ENCODE data around the gene GPC1. TPM values are rescaled to one million over a fixed set of nuclear protein-coding genes. Genes with fewer than 3 reads are reported as not detected.
A peak's percentile ranks its signal among the peaks of the same experiment; 100 is the strongest.

Gene GPC1
- total RNA-seq, 3 donors from 2014 or later: 13.8 to 56.3 (median 21.0) TPM

DNA sequence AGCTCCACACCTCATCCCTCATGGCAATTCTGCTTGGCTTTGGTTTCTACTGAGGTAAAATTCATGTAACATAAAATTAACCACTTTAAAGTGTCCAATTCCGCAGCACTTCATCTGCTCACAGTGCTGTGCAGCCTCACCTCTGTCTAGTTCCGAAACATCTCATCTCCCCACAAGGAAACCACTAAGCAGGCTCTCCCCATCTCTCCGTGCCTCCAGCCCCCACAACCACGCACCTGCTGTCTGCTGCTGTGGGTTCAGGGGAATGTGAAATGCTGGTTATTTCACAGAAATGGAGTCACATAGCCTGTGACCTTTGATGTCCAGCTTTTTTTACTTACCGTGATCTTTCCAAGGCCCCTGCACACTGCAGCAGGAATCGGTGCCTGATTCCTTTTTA, 7.7 kb upstream of the GPC1 start:
- no peaks in the 10 kb centered on the region for H3K27me3 ChIP-seq
- TF ChIP-seq POLR2A (IDR thresholded peaks at IDR 0.05): no peak
- TF ChIP-seq, protein P1, sequence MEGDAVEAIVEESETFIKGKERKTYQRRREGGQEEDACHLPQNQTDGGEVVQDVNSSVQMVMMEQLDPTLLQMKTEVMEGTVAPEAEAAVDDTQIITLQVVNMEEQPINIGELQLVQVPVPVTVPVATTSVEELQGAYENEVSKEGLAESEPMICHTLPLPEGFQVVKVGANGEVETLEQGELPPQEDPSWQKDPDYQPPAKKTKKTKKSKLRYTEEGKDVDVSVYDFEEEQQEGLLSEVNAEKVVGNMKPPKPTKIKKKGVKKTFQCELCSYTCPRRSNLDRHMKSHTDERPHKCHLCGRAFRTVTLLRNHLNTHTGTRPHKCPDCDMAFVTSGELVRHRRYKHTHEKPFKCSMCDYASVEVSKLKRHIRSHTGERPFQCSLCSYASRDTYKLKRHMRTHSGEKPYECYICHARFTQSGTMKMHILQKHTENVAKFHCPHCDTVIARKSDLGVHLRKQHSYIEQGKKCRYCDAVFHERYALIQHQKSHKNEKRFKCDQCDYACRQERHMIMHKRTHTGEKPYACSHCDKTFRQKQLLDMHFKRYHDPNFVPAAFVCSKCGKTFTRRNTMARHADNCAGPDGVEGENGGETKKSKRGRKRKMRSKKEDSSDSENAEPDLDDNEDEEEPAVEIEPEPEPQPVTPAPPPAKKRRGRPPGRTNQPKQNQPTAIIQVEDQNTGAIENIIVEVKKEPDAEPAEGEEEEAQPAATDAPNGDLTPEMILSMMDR (IDR thresholded peaks at IDR 0.05): no peak
- TF ChIP-seq POLR2AphosphoS5 (IDR thresholded peaks at IDR 0.05): no peak
- peaks cover 0 to 4% of the 10 kb centered on the region in 2 donors for H3K9me3 ChIP-seq
- no peaks in the 10 kb centered on the region for H3K36me3 ChIP-seq
- DNase-seq (ENCODE audit: low spot score in 2 of 2): no peak
- intact Hi-C loops (cut with DNase I; ENCODE audit: low total_unique reads): no loop called here
- no peak overlapping the region for H3K4me3 ChIP-seq
- H3K27ac ChIP-seq: no peak overlapping the region
- H3K4me1 ChIP-seq: no peaks in the 10 kb centered on the region

DNA sequence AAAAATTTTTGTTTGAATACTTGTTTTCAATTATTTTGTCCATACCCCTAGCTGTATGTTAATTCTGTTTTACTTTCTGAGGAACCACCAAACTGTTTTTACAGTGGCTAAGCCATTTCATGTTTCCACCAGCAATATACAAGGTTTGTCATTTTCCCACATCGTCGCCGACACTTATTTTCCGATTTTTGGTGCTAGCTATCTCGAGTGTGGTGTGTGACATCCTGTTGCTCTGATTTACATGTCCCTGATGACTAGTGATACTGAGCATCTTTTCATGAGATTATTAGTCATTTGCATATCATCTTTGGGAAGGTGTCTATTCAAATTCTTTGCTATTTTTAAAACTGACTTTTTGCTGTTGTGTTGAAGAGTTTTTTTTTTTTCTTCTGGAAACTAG, 7.2 kb upstream of the GPC1 start:
- TF ChIP-seq POLR2AphosphoS5 (IDR thresholded peaks at IDR 0.05) (no peak), POLR2A (IDR thresholded peaks at IDR 0.05) (no peak)
- TF ChIP-seq, protein P1 (IDR thresholded peaks at IDR 0.05): no peak
- no peaks in the 10 kb centered on the region for H3K27me3 ChIP-seq
- H3K27ac ChIP-seq: no peak overlapping the region
- intact Hi-C loops (cut with DNase I; ENCODE audit: low total_unique reads): no loop called here
- H3K36me3 ChIP-seq: no peaks in the 10 kb centered on the region
- no peaks in the 10 kb centered on the region for H3K4me1 ChIP-seq
- no peak for DNase-seq (ENCODE audit: low spot score in 2 of 2)
- peaks cover 0 to 4% of the 10 kb centered on the region in 2 donors for H3K9me3 ChIP-seq
- no peak overlapping the region for H3K4me3 ChIP-seq

DNA sequence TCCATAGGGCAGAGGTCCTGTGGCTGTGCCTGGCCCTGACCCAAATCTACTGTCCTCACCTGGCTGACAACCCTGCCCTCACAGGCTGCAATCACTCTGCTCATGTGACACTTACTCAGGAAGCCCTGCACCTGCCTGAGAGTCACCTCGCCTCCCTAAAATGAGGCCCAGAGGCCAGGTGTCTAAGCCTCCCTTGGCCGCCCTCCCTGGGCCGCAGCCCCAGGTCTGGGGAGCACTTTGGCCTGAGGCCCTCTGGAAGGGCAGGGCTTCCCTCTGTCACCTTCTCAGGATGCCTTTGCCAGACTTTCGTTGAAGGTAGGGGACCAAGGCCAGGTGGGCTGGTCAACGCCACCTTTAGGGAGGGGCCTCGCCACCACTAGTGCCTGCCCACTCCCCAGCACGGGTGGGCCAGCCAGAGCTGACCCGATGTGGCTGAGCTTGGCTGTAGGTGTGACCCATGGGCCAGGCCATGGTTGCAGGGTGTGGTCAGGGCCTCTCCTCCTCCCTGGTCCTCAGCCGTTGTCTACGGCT, 6.1 kb upstream of the GPC1 start:
- TF ChIP-seq, protein P1 (IDR thresholded peaks at IDR 0.05): no peak
- no peak for TF ChIP-seq POLR2AphosphoS5 (IDR thresholded peaks at IDR 0.05)
- TF ChIP-seq POLR2A (IDR thresholded peaks at IDR 0.05): no peak
- Histone ChIP-seq H3K36me3 (no peaks in the 10 kb centered on the region), H3K4me1 (no peaks in the 10 kb centered on the region), H3K27ac (no peak overlapping the region), H3K9me3 (peaks cover 0 to 4% of the 10 kb centered on the region in 2 donors), H3K27me3 (no peaks in the 10 kb centered on the region), H3K4me3 (no peak overlapping the region)
- DNase-seq (ENCODE audit: low spot score in 2 of 2): peak in 1 of 2 donors; percentile 42
- intact Hi-C loops (cut with DNase I; ENCODE audit: low total_unique reads): no loop called here

DNA sequence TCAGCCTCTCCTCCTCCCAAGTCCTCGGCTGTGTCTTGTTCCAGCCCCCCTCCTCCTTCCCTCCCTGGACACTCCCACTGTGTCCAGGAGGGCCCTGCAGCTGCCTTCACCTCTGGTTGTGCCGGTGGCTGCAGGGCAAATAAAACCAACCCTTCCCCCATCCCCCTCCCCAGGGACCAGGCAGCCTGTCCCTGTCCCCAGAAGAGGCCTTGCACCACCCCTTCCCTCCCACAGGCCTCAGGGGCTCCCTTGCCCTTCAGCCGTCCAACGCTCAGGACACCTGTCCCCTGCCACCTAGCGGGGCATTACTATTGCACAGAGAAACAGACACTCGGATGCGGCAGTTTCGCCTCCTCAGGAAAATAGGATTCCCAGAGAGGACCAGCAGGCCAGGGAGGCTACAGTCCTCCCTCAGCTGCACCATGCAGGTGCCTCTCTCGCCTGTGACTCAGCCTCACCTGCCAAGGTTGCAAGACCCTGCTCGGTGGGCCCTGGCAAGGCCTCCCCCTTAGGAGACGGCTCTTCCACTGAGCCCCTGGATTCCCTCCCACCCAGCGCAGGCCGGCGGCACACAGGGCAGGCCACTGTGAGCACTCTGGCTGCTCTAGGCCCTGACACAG, 5.5 kb upstream of the GPC1 start:
- intact Hi-C loops (cut with DNase I; ENCODE audit: low total_unique reads): no loop called here
- TF ChIP-seq, protein P1 (IDR thresholded peaks at IDR 0.05): no peak
- no peak for DNase-seq (ENCODE audit: low spot score in 2 of 2)

DNA sequence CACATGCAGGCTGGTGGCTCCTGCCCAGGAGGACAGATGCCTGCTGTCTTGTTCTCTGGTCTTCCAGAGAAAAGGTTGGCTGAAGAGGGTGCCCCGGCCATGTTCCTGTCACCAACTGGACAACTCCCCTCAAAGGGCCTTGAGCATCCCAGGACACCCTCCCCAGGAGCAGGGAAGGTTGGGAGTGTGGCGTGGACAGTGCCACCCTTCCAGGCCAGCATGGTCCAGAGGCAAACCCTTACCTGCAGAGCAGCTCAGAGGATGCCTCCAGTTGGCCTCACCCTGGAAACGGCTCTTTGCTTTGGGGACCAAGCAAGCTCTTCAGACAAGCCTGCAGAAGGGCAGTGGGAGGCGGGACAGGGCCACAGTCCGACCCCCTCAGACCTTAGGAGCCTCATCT, 4.9 kb upstream of the GPC1 start:
- intact Hi-C loops (cut with DNase I; ENCODE audit: low total_unique reads): no loop called here
- H3K9me3 ChIP-seq: no peaks in the 10 kb centered on the region
- H3K27me3 ChIP-seq: no peaks in the 10 kb centered on the region
- H3K4me3 ChIP-seq: no peak overlapping the region
- no peaks in the 10 kb centered on the region for H3K36me3 ChIP-seq
- H3K4me1 ChIP-seq: no peaks in the 10 kb centered on the region
- H3K27ac ChIP-seq: no peak overlapping the region
- DNase-seq (ENCODE audit: low spot score in 2 of 2): peak in 1 of 2 donors; percentile 48
- TF ChIP-seq POLR2AphosphoS5 (IDR thresholded peaks at IDR 0.05) (no peak), POLR2A (IDR thresholded peaks at IDR 0.05) (no peak)
- TF ChIP-seq, protein P1 (IDR thresholded peaks at IDR 0.05): no peak

More for the DNA sequence above, 5.5 kb upstream of the GPC1 start:
- Histone ChIP-seq H3K9me3 (peaks cover 0 to 1% of the 10 kb centered on the region in 2 donors), H3K27ac (no peak overlapping the region), H3K36me3 (no peaks in the 10 kb centered on the region), H3K4me1 (no peaks in the 10 kb centered on the region), H3K4me3 (no peak overlapping the region), H3K27me3 (no peaks in the 10 kb centered on the region)
